ENCODE results near the gene SLC25A23.

- TF ChIP-seq EZH2phosphoT487 (IDR thresholded peaks at IDR 0.05; ENCODE audit: insufficient read depth, low read depth) = no peak
- no peak for TF ChIP-seq EZH2 (IDR thresholded peaks at IDR 0.05; ENCODE audit: insufficient read depth, poor library complexity, severe bottlenecking)
Observed at GRCh38 chr19:6480848-6481415, 21.3 kb upstream of the SLC25A23 start.

Data from GM23248 (cell line).